GM12878 (cell line): ENCODE results near the gene PRKCE. TPM values are rescaled to one million over a fixed set of nuclear protein-coding genes. Genes with fewer than 3 reads are reported as not detected.

Experiments used
- ATAC-seq: fragments of 200-7000 bp; cut with Tn5 transposase; 3 replicates; pipeline ENCODE4 v1.9.1; 2020; ENCODE audit warnings: mild to moderate bottlenecking, moderate library complexity
- BruUV-seq: library from RNA; stranded (reverse); fragments of 400-500 nt; replicated peaks from 2 replicates; lab custom pipeline; 2021; lab: Mats Ljungman, UMichigan
- CTCF ChIA-PET: fragments of 300-600 bp; sonication (Branson Sonifier 250); formaldehyde crosslinking; extraction: SDS; loops from one replicate; lab custom pipeline; 2021; ENCODE audit warnings: inconsistent platforms; lab: Yijun Ruan, JAX
- POLR2A ChIA-PET: fragments of 350-600 bp; formaldehyde crosslinking; extraction: SDS; loops from one replicate; lab custom pipeline; 2021; ENCODE audit warnings: inconsistent platforms; lab: Charles Lee
- RAD21 ChIA-PET: fragments of 300-600 bp; sonication (Branson Sonifier 250); formaldehyde crosslinking; loops from one replicate; lab custom pipeline; 2023; ENCODE audit warnings: antibody characterized with exemption; ENCODE audit not compliant: unreplicated experiment; lab: Charles Lee
- SMC1A ChIA-PET: fragments of 300-600 bp; sonication (Branson Sonifier 250); formaldehyde crosslinking; loops from one replicate; lab custom pipeline; 2023; ENCODE audit not compliant: unreplicated experiment, uncharacterized antibody; lab: Charles Lee
- DNase-seq: peaks from one replicate; pipeline ENCODE4 v3.0.0-alpha.2; 2011; ENCODE audit warnings: low read depth, low spot score
- FAIRE-seq: peaks from 3 replicates; lab custom pipeline; 2011; peaks lifted over from hg19 to GRCh38; lab: Jason Lieb, UNC
- H2AFZ ChIP-seq: 2 replicates; pipeline ENCODE4 v1.6.0; 2011; ENCODE audit warnings: low read depth, low read length, control low read depth; ENCODE audit not compliant: control insufficient read depth
- H3K27ac ChIP-seq: 2 replicates; pipeline ENCODE4 v1.5.1; 2011; ENCODE audit warnings: control low read depth; ENCODE audit not compliant: control insufficient read depth, insufficient read depth
- H3K27me3 ChIP-seq, 2 experiments: replicated peaks in 1 of 2; 2 replicates each; pipeline versions ENCODE4 v1.6.0 to v1.6.1; 2011; ENCODE audit warnings: low read length in 1 of 2; ENCODE audit not compliant: control insufficient read depth in 2 of 2, insufficient read depth in 2 of 2
- H3K36me3 ChIP-seq, 2 experiments: 2 replicates each; pipeline ENCODE4 v1.5.1; 2011; ENCODE audit warnings: low read length in 1 of 2; ENCODE audit not compliant: control insufficient read depth in 2 of 2, insufficient read depth in 2 of 2
- H3K4me1 ChIP-seq: 2 replicates; pipeline ENCODE4 v1.6.1; 2011; ENCODE audit warnings: mild to moderate bottlenecking, low read length, moderate library complexity, mixed read lengths; ENCODE audit not compliant: control insufficient read depth, insufficient read depth
- H3K4me2 ChIP-seq: 2 replicates; pipeline ENCODE4 v1.6.0; 2011; ENCODE audit warnings: control low read depth; ENCODE audit not compliant: control insufficient read depth, insufficient read depth
- H3K4me3 ChIP-seq: fragments of 200-600 bp; sonication (generic); 2 replicates; pipeline ENCODE4 v1.5.1; 2016
- H3K79me2 ChIP-seq: 2 replicates; pipeline ENCODE4 v1.6.0; 2011; ENCODE audit warnings: low read length; ENCODE audit not compliant: control insufficient read depth, insufficient read depth
- H3K9ac ChIP-seq: 2 replicates; pipeline ENCODE4 v1.8.0; 2011; ENCODE audit warnings: low read length, control low read depth, mixed read lengths; ENCODE audit not compliant: control insufficient read depth, insufficient read depth
- H3K9me3 ChIP-seq: replicated peaks from 3 replicates; pipeline ENCODE4 v1.5.1; 2011; ENCODE audit warnings: mild to moderate bottlenecking, low read length; ENCODE audit not compliant: control insufficient read depth, insufficient read depth
- H4K20me1 ChIP-seq: 2 replicates; pipeline ENCODE4 v1.6.0; 2011; ENCODE audit not compliant: control insufficient read depth, insufficient read depth
- ATF7 ChIP-seq: fragments of 450-650 bp; IDR thresholded peaks from 2 replicates; pipeline ENCODE4 v1.6.1; 2016; ENCODE audit warnings: low read depth, mild to moderate bottlenecking
- CREM ChIP-seq: IDR thresholded peaks from 2 replicates; pipeline ENCODE4 v1.6.1; 2014; ENCODE audit warnings: antibody characterized with exemption, low read depth
- EP300 ChIP-seq, 2 experiments: fragments of 150-350 bp in 1 of 2; IDR thresholded peaks; 2 replicates each; pipeline ENCODE4 v1.6.1; 2011 to 2012; ENCODE audit warnings: low read depth in 2 of 2, low read length in 2 of 2, borderline replicate concordance in 1 of 2, improper control_type of control experiment in 1 of 2, inconsistent platforms in 1 of 2; ENCODE audit not compliant: control insufficient read depth in 1 of 2
- EZH2 ChIP-seq: IDR thresholded peaks from 2 replicates; pipeline ENCODE4 v1.6.1; 2012; ENCODE audit warnings: low read depth, mild to moderate bottlenecking, control low read depth, inconsistent platforms, low read length, borderline replicate concordance; ENCODE audit not compliant: control insufficient read depth
- FOS ChIP-seq: IDR thresholded peaks from 3 replicates; pipeline ENCODE4 v1.6.1; 2011; ENCODE audit warnings: borderline replicate concordance; ENCODE audit not compliant: insufficient read length; ENCODE audit errors: extremely low read depth
- IKZF2 ChIP-seq, 2 experiments: fragments of 450-650 bp; IDR thresholded peaks; 2 replicates each; pipeline ENCODE4 v1.6.1; 2017; ENCODE audit warnings: mild to moderate bottlenecking in 2 of 2, moderate library complexity in 2 of 2
- KDM1A ChIP-seq: fragments of 200-600 bp; sonication (generic); IDR thresholded peaks from 2 replicates; pipeline ENCODE4 v1.6.1; 2016; ENCODE audit warnings: borderline replicate concordance
- PML ChIP-seq: IDR thresholded peaks from 2 replicates; pipeline ENCODE4 v1.6.1; 2012; ENCODE audit warnings: low read length, inconsistent platforms
- TBL1XR1 ChIP-seq: IDR thresholded peaks from 2 replicates; pipeline ENCODE4 v1.6.1; 2012; ENCODE audit warnings: low read depth, low read length, improper control_type of control experiment
- ZNF24 ChIP-seq: fragments of 450-650 bp; IDR thresholded peaks from 2 replicates; pipeline ENCODE4 v1.6.1; 2017; ENCODE audit warnings: antibody characterized with exemption, mild to moderate bottlenecking
- WGBS: methylation state at CpG from one replicate; pipeline ENCODE4 v1.1.6; 2016; ENCODE audit warnings: low lambda C conversion rate; ENCODE audit not compliant: insufficient replicate concordance, insufficient coverage; ENCODE audit errors: missing lambda C conversion rate; 5-methylcytosine and 5-hydroxymethylcytosine counted together
- in situ Hi-C: fragments of 300-500 bp; cut with MboI; formaldehyde crosslinking; loops from 9 replicates; pipeline ENCODE4 v1.14.3; 2018; ENCODE audit warnings: mixed read lengths
- intact Hi-C: fragments of 100-400 bp; cut with micrococcal nuclease; formaldehyde crosslinking; loops from one replicate; pipeline ENCODE4 v1.14.2; 2022; ENCODE audit not compliant: unreplicated experiment
- polyA plus RNA-seq, 11 experiments: library from polyadenylated mRNA; depleted of rRNA in 4 of 11; unstranded in 6 of 11; stranded (reverse) in 5 of 11; fragments of >200 nt; fragmentation: Nextera tagmentation in 4 of 11; fragmentation: Illumina TruSeq in 1 of 11; extraction: Ambion mirVana in 4 of 11; extraction: Trizol in 1 of 11; gene quantifications; 1 replicate in 1 of 11; 2 replicates in 10 of 11; pipeline versions ENCODE4 v1.2.1 to v1.2.3, GENCODE V29; 2011 to 2016; ENCODE audit warnings: inconsistent platforms in 2 of 11, missing spikeins in 2 of 11, low read depth in 1 of 11
- total RNA-seq, 4 experiments: library from RNA; depleted of rRNA in 3 of 4; stranded (reverse); fragments of >200 nt in 3 of 4; fragmentation: Illumina TruSeq in 1 of 4; extraction: Trizol in 1 of 4; gene quantifications; 2 replicates each; pipeline versions ENCODE4 v1.2.1 to v1.2.3, GENCODE V29; 2013 to 2021
- TF ChIP-seq, protein P1 (sequence below): fragments of 450-650 bp; IDR thresholded peaks from 2 replicates; pipeline ENCODE4 v1.6.1; 2018; ENCODE audit warnings: mild to moderate bottlenecking, low read depth, moderate library complexity; ENCODE audit not compliant: partially characterized antibody
- TF ChIP-seq, protein P2 (sequence below): IDR thresholded peaks from 2 replicates; pipeline ENCODE4 v1.6.1; 2011; ENCODE audit warnings: low read depth, mild to moderate bottlenecking, low read length, moderate library complexity, borderline replicate concordance; ENCODE audit errors: extremely low read depth
- TF ChIP-seq, protein P3 (sequence below): IDR thresholded peaks from 2 replicates; pipeline ENCODE4 v1.6.1; 2012; ENCODE audit warnings: improper control_type of control experiment, low read depth, low read length; ENCODE audit not compliant: insufficient replicate concordance

PRKCE gene
- total and polyA plus RNA-seq, 10 of the 15 experiments (the other 5 are each of a cell fraction or from before 2014, with no cell fraction given): 2.6 to 28.2 (median 11.3) TPM

DNA sequence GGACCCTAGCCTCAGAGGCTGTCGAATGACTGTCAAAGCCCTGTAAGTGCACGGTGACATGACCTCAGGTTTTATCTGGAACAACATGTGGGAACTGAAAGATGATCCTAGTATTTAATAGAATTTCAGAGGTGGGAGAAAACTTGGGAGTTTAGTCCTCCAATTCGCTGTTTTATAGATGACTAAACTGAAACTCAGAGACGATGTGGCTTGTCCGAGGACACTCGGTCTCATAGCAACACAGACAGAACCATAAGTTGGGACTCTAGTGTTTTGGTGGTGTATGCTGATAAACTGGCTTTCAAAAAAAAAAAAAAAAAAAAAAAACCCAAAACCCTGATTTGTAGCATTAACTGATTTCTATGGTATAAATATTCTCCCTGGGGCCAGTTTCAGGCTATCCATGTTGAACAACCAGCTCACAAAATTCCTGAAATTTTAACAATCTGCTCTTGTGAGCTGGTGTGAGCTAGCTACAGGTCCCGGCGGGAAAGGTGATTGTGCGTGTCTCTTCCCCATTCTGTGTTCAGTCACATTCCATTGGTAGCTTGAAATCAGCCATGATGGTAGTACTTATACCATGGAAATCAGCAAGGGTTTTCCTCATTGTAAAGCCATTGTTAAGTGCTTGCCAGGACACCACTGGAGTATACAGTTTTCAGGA is 450.2 kb downstream of the PRKCE start:
- no TSS peak for BruUV-seq
- FAIRE-seq: no peak
- intact Hi-C loops: no loop called here
- Histone ChIP-seq H3K79me2 (no peaks in the 10 kb centered on the region), H3K27ac (no peak overlapping the region), H3K27me3 (no peaks in the 10 kb centered on the region), H3K9me3 (no peaks in the 10 kb centered on the region; the same call in 2 of the 3 replicates), H4K20me1 (no peaks in the 10 kb centered on the region), H3K4me1 (no peaks in the 10 kb centered on the region), H2AFZ (no peak overlapping the region), H3K36me3 (no peaks in the 10 kb centered on the region; a peak in 1 of 4 replicates), H3K9ac (no peak overlapping the region), H3K4me2 (no peak overlapping the region), H3K4me3 (no peak overlapping the region)
- peak; percentile 54 for ATAC-seq
- ChIA-PET POLR2A (interaction anchor here (0.7 kb wide), 1 partner anchor 20 kb away, joined by 3 read pairs; no protein-coding TSS in a partner anchor), RAD21 (no interaction called here), SMC1A (interaction anchor here (0.6 kb wide), 1 partner anchor 41 kb away, joined by 4 read pairs; no protein-coding TSS in a partner anchor), CTCF (interaction anchor here (0.6 to 1.9 kb wide), 3 partner anchors 10 to 348 kb away, joined by 3 to 6 read pairs (median 4); no protein-coding TSS in a partner anchor)
- DNase-seq: no peak
- in situ Hi-C loops: no loop called here
- WGBS: 43% methylated on average over 9 of the region's 9 CpGs
- no peak for TF ChIP-seq EZH2
- TF ChIP-seq FOS: no peak
- TF ChIP-seq TBL1XR1: no peak
- TF ChIP-seq, protein P1, sequence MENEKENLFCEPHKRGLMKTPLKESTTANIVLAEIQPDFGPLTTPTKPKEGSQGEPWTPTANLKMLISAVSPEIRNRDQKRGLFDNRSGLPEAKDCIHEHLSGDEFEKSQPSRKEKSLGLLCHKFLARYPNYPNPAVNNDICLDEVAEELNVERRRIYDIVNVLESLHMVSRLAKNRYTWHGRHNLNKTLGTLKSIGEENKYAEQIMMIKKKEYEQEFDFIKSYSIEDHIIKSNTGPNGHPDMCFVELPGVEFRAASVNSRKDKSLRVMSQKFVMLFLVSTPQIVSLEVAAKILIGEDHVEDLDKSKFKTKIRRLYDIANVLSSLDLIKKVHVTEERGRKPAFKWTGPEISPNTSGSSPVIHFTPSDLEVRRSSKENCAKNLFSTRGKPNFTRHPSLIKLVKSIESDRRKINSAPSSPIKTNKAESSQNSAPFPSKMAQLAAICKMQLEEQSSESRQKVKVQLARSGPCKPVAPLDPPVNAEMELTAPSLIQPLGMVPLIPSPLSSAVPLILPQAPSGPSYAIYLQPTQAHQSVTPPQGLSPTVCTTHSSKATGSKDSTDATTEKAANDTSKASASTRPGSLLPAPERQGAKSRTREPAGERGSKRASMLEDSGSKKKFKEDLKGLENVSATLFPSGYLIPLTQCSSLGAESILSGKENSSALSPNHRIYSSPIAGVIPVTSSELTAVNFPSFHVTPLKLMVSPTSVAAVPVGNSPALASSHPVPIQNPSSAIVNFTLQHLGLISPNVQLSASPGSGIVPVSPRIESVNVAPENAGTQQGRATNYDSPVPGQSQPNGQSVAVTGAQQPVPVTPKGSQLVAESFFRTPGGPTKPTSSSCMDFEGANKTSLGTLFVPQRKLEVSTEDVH: no peak
- TF ChIP-seq, protein P2, sequence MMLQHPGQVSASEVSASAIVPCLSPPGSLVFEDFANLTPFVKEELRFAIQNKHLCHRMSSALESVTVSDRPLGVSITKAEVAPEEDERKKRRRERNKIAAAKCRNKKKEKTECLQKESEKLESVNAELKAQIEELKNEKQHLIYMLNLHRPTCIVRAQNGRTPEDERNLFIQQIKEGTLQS: no peak
- TF ChIP-seq PML: no peak
- TF ChIP-seq ATF7: no peak
- no peak for TF ChIP-seq IKZF2 (IDR thresholded peaks at IDR 0.05)
- TF ChIP-seq KDM1A: no peak
- no peak for TF ChIP-seq ZNF24
- no peak for TF ChIP-seq CREM
- TF ChIP-seq, protein P3, sequence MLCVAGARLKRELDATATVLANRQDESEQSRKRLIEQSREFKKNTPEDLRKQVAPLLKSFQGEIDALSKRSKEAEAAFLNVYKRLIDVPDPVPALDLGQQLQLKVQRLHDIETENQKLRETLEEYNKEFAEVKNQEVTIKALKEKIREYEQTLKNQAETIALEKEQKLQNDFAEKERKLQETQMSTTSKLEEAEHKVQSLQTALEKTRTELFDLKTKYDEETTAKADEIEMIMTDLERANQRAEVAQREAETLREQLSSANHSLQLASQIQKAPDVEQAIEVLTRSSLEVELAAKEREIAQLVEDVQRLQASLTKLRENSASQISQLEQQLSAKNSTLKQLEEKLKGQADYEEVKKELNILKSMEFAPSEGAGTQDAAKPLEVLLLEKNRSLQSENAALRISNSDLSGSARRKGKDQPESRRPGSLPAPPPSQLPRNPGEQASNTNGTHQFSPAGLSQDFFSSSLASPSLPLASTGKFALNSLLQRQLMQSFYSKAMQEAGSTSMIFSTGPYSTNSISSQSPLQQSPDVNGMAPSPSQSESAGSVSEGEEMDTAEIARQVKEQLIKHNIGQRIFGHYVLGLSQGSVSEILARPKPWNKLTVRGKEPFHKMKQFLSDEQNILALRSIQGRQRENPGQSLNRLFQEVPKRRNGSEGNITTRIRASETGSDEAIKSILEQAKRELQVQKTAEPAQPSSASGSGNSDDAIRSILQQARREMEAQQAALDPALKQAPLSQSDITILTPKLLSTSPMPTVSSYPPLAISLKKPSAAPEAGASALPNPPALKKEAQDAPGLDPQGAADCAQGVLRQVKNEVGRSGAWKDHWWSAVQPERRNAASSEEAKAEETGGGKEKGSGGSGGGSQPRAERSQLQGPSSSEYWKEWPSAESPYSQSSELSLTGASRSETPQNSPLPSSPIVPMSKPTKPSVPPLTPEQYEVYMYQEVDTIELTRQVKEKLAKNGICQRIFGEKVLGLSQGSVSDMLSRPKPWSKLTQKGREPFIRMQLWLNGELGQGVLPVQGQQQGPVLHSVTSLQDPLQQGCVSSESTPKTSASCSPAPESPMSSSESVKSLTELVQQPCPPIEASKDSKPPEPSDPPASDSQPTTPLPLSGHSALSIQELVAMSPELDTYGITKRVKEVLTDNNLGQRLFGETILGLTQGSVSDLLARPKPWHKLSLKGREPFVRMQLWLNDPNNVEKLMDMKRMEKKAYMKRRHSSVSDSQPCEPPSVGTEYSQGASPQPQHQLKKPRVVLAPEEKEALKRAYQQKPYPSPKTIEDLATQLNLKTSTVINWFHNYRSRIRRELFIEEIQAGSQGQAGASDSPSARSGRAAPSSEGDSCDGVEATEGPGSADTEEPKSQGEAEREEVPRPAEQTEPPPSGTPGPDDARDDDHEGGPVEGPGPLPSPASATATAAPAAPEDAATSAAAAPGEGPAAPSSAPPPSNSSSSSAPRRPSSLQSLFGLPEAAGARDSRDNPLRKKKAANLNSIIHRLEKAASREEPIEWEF: no peak
- TF ChIP-seq EP300 (IDR thresholded peaks at IDR 0.05; ENCODE audit: borderline replicate concordance in 1 of 2, control insufficient read depth in 1 of 2, low read depth in 2 of 2, low read length in 2 of 2): no peak
